Measurements from ENCODE around the gene IL17RE. TPM values are rescaled to one million over a fixed set of nuclear protein-coding genes. Genes with fewer than 3 reads are reported as not detected.
"Not testable (repeated sequence)": the region's sequence is repeated elsewhere in the genome, so short reads cannot be mapped to it uniquely, and the experiment has no call there.

The IL17RE gene
- total RNA-seq, 1 donor from 2014 or later = 0.53 TPM

- DNase-seq (ENCODE audit: low read depth) (no peak), FAIRE-seq (no peak)
- no peak for TF ChIP-seq CTCF (IDR thresholded peaks at IDR 0.05; ENCODE audit: insufficient read depth, low read length, severe bottlenecking)
- H3K4me3 ChIP-seq (ENCODE audit: low read depth, low read length) = no peak overlapping the region
- no peaks in the 10 kb centered on the region for H3K27me3 ChIP-seq (ENCODE audit: control insufficient read depth, insufficient read depth, low read length)
- no peaks in the 10 kb centered on the region for H3K36me3 ChIP-seq (ENCODE audit: control insufficient read depth, insufficient read depth, low read length)
Measured at GRCh38 chr3:9869955-9870354, 32.7 kb upstream of the IL17RE start.

- DNase-seq (ENCODE audit: low read depth) = peak; percentile 70
- TF ChIP-seq CTCF (IDR thresholded peaks at IDR 0.05; ENCODE audit: insufficient read depth, low read length, severe bottlenecking) = no peak
- FAIRE-seq = no peak
- Histone ChIP-seq H3K4me3 (ENCODE audit: low read depth, low read length) (no peak overlapping the region), H3K36me3 (ENCODE audit: control insufficient read depth, insufficient read depth, low read length) (no peaks in the 10 kb centered on the region), H3K27me3 (ENCODE audit: control insufficient read depth, insufficient read depth, low read length) (no peaks in the 10 kb centered on the region)
Measured at GRCh38 chr3:9870978-9871377, 31.7 kb upstream of the IL17RE start.

GRCh38 chr3:9872067-9872466, 30.6 kb upstream of the IL17RE start:
- DNase-seq (ENCODE audit: low read depth) = peak; percentile 21
- H3K27me3 ChIP-seq (ENCODE audit: control insufficient read depth, insufficient read depth, low read length); H3K4me3 ChIP-seq (ENCODE audit: low read depth, low read length); H3K36me3 ChIP-seq (ENCODE audit: control insufficient read depth, insufficient read depth, low read length); FAIRE-seq: not testable (repeated sequence)

- H3K36me3 ChIP-seq (ENCODE audit: control insufficient read depth, insufficient read depth, low read length) = no peaks in the 10 kb centered on the region
- FAIRE-seq = no peak
- DNase-seq (ENCODE audit: low read depth) = no peak
- no peak for TF ChIP-seq CTCF (IDR thresholded peaks at IDR 0.05; ENCODE audit: insufficient read depth, low read length, severe bottlenecking)
- no peaks in the 10 kb centered on the region for H3K27me3 ChIP-seq (ENCODE audit: control insufficient read depth, insufficient read depth, low read length)
- H3K4me3 ChIP-seq (ENCODE audit: low read depth, low read length) = no peak overlapping the region
Measured at GRCh38 chr3:9875448-9875847, 27.2 kb upstream of the IL17RE start.

- H3K27me3 ChIP-seq (ENCODE audit: control insufficient read depth, insufficient read depth, low read length); DNase-seq (ENCODE audit: low read depth); FAIRE-seq; H3K36me3 ChIP-seq (ENCODE audit: control insufficient read depth, insufficient read depth, low read length); H3K4me3 ChIP-seq (ENCODE audit: low read depth, low read length): not testable (repeated sequence)
Measured at GRCh38 chr3:9876255-9876654, 26.4 kb upstream of the IL17RE start.

GRCh38 chr3:9876991-9877390, 25.7 kb upstream of the IL17RE start:
- no peak for TF ChIP-seq CTCF (IDR thresholded peaks at IDR 0.05; ENCODE audit: insufficient read depth, low read length, severe bottlenecking)
- Histone ChIP-seq H3K36me3 (ENCODE audit: control insufficient read depth, insufficient read depth, low read length) (no peaks in the 10 kb centered on the region), H3K27me3 (ENCODE audit: control insufficient read depth, insufficient read depth, low read length) (no peaks in the 10 kb centered on the region), H3K4me3 (ENCODE audit: low read depth, low read length) (no peak overlapping the region)
- FAIRE-seq (no peak), DNase-seq (ENCODE audit: low read depth) (no peak)

GRCh38 chr3:9878700-9879099, 23.9 kb upstream of the IL17RE start:
- DNase-seq (ENCODE audit: low read depth) = no peak
- Histone ChIP-seq H3K27me3 (ENCODE audit: control insufficient read depth, insufficient read depth, low read length) (no peaks in the 10 kb centered on the region), H3K4me3 (ENCODE audit: low read depth, low read length) (no peak overlapping the region), H3K36me3 (ENCODE audit: control insufficient read depth, insufficient read depth, low read length) (no peaks in the 10 kb centered on the region)
- no peak for TF ChIP-seq CTCF (IDR thresholded peaks at IDR 0.05; ENCODE audit: insufficient read depth, low read length, severe bottlenecking)
- FAIRE-seq = no peak

All from bronchial epithelial cell (primary cell).